Fibroblast of lung (primary cell): ENCODE results near the gene SLC27A3. TPM values are rescaled to one million over a fixed set of nuclear protein-coding genes. Genes with fewer than 3 reads are reported as not detected.

ENCODE experiments used
- DNase-seq, 2 donors: peaks; one replicate each; pipeline versions ENCODE4 v3.0.0 to v3.0.0-alpha.2; 2010; ENCODE audit warnings: low read depth in 2 of 2
- H2AFZ ChIP-seq: 2 replicates; pipeline ENCODE4 v1.5.1; 2012; ENCODE audit warnings: low read length, control low read depth, inconsistent platforms
- H3K27ac ChIP-seq: 2 replicates; pipeline ENCODE4 v1.5.1; 2011; ENCODE audit warnings: low read length, control low read depth; ENCODE audit not compliant: insufficient read depth
- H3K27me3 ChIP-seq: 2 replicates; pipeline ENCODE4 v1.5.1; 2011; ENCODE audit warnings: mild to moderate bottlenecking, low read length; ENCODE audit not compliant: control insufficient read depth, insufficient read depth
- H3K36me3 ChIP-seq: 2 replicates; pipeline ENCODE4 v1.5.1; 2011; ENCODE audit warnings: low read length; ENCODE audit not compliant: control insufficient read depth, insufficient read depth
- H3K4me1 ChIP-seq: 2 replicates; pipeline ENCODE4 v1.5.1; 2011; ENCODE audit warnings: low read length; ENCODE audit not compliant: control insufficient read depth, insufficient read depth; ENCODE audit errors: extremely low read depth
- H3K4me2 ChIP-seq: 2 replicates; pipeline ENCODE4 v1.5.1; 2011; ENCODE audit warnings: low read length, control low read depth; ENCODE audit not compliant: insufficient read depth; ENCODE audit errors: extremely low read depth
- H3K4me3 ChIP-seq, 4 experiments: fragments of 200-600 bp in 1 of 4; sonication (generic) in 1 of 4; replicated peaks in 1 of 4; 2 replicates each; pipeline ENCODE4 v1.5.1; 2011 to 2016; ENCODE audit warnings: low read length in 4 of 4, low read depth in 3 of 4, mild to moderate bottlenecking in 3 of 4, control low read depth in 2 of 4, inconsistent platforms in 1 of 4, mixed read lengths in 1 of 4; ENCODE audit not compliant: insufficient read depth in 1 of 4; ENCODE audit errors: control extremely low read depth in 1 of 4
- H3K79me2 ChIP-seq: 2 replicates; pipeline ENCODE4 v1.5.1; 2012; ENCODE audit warnings: mild to moderate bottlenecking, low read length, inconsistent platforms; ENCODE audit not compliant: control insufficient read depth, insufficient read depth
- H3K9ac ChIP-seq: 2 replicates; pipeline ENCODE4 v1.5.1; 2011; ENCODE audit warnings: mild to moderate bottlenecking, low read length, control low read depth; ENCODE audit not compliant: insufficient read depth
- H3K9me3 ChIP-seq: 2 replicates; pipeline ENCODE4 v1.5.1; 2012; ENCODE audit warnings: low read depth, low read length; ENCODE audit not compliant: control insufficient read depth, insufficient read depth
- H4K20me1 ChIP-seq: 2 replicates; pipeline ENCODE4 v1.5.1; 2011; ENCODE audit warnings: low read length; ENCODE audit not compliant: control insufficient read depth, insufficient read depth; ENCODE audit errors: extremely low read depth
- CTCF ChIP-seq, 2 donors: IDR thresholded peaks in 1 of 2; conservative IDR thresholded peaks in 1 of 2; 1 replicate in 1 of 2; 2 replicates in 1 of 2; pipeline ENCODE4 v1.5.1; 2011 to 2012; ENCODE audit warnings: low read length in 2 of 2, control low read depth in 1 of 2, inconsistent platforms in 1 of 2, low read depth in 1 of 2, mild to moderate bottlenecking in 1 of 2
- EZH2 ChIP-seq: IDR thresholded peaks from 2 replicates; pipeline ENCODE4 v1.5.1; 2012; ENCODE audit warnings: low read length, control low read depth, mild to moderate bottlenecking; ENCODE audit errors: missing control alignments
- polyA plus RNA-seq, 2 donors: library from polyadenylated mRNA; depleted of rRNA in 1 of 2; stranded (reverse) in 1 of 2; unstranded in 1 of 2; fragments of >200 nt; gene quantifications; 2 replicates each; pipeline ENCODE4 v1.2.1, GENCODE V29; 2011 to 2012; ENCODE audit warnings: missing spikeins in 1 of 2
- total RNA-seq: library from RNA; depleted of rRNA; stranded (reverse); fragments of >200 nt; gene quantifications from 2 replicates; pipeline ENCODE4 v1.2.1, GENCODE V29; 2014

SLC27A3 gene
- total and polyA plus RNA-seq, 2 donors (not counting 1 experiment from before 2014, with no cell fraction given): 9.7 to 30.6 TPM

- Histone ChIP-seq H3K27ac (no peak overlapping the region), H2AFZ (no peak overlapping the region), H4K20me1 (no peaks in the 10 kb centered on the region), H3K4me2 (no peak overlapping the region), H3K27me3 (no peaks in the 10 kb centered on the region), H3K79me2 (no peaks in the 10 kb centered on the region), H3K9ac (no peak overlapping the region), H3K9me3 (no peaks in the 10 kb centered on the region), H3K4me3 (no peak overlapping the region), H3K4me1 (peaks cover 16% of the 10 kb centered on the region), H3K36me3 (no peaks in the 10 kb centered on the region)
- no peak for TF ChIP-seq EZH2
- no peak for TF ChIP-seq CTCF (conservative IDR thresholded peaks at IDR 0.05 in 1 of 2, IDR thresholded peaks at IDR 0.05 in 1 of 2; ENCODE audit: low read depth in 1 of 2, low read length in 2 of 2)
- DNase-seq: no peak
Observed at GRCh38 chr1:153794624-153795329, 19.6 kb downstream of the SLC27A3 start.

GRCh38 chr1:153795330-153795837, 20.2 kb downstream of the SLC27A3 start:
- DNase-seq: no peak
- Histone ChIP-seq H3K4me2 (no peak overlapping the region), H3K27me3 (no peaks in the 10 kb centered on the region), H3K79me2 (no peaks in the 10 kb centered on the region), H3K36me3 (no peaks in the 10 kb centered on the region), H3K4me3 (no peak overlapping the region), H3K27ac (no peak overlapping the region), H4K20me1 (no peaks in the 10 kb centered on the region), H3K9me3 (no peaks in the 10 kb centered on the region), H3K4me1 (peaks cover 10% of the 10 kb centered on the region), H3K9ac (no peak overlapping the region), H2AFZ (no peak overlapping the region)
- TF ChIP-seq EZH2 (no peak), CTCF (conservative IDR thresholded peaks at IDR 0.05 in 1 of 2, IDR thresholded peaks at IDR 0.05 in 1 of 2; ENCODE audit: low read depth in 1 of 2, low read length in 2 of 2) (no peak)

- Histone ChIP-seq H2AFZ (no peak overlapping the region), H3K4me3 (no peak overlapping the region), H3K27me3 (no peaks in the 10 kb centered on the region), H3K36me3 (no peaks in the 10 kb centered on the region), H3K79me2 (no peaks in the 10 kb centered on the region), H4K20me1 (no peaks in the 10 kb centered on the region), H3K27ac (no peak overlapping the region), H3K4me1 (peaks cover 6% of the 10 kb centered on the region), H3K9me3 (no peaks in the 10 kb centered on the region), H3K4me2 (no peak overlapping the region), H3K9ac (no peak overlapping the region)
- TF ChIP-seq CTCF (conservative IDR thresholded peaks at IDR 0.05 in 1 of 2, IDR thresholded peaks at IDR 0.05 in 1 of 2; ENCODE audit: low read depth in 1 of 2, low read length in 2 of 2) (no peak), EZH2 (no peak)
- DNase-seq: no peak
Observed at GRCh38 chr1:153795934-153796785, 21.0 kb downstream of the SLC27A3 start.
